Liver (tissue), 3 donors: ENCODE data around the gene GPR75.

Experiments
- EGR1 ChIP-seq, 2 donors: IDR thresholded peaks; 2 replicates each; pipeline ENCODE4 v1.6.1; 2016 to 2018; ENCODE audit warnings: antibody characterized with exemption in 2 of 2, low read depth in 2 of 2
- FOXA1 ChIP-seq: IDR thresholded peaks from 2 replicates; pipeline ENCODE4 v1.6.1; 2016; ENCODE audit warnings: antibody characterized with exemption
- GABPA ChIP-seq, 2 donors: IDR thresholded peaks in 1 of 2; conservative IDR thresholded peaks in 1 of 2; 2 replicates each; pipeline ENCODE4 v1.6.1; 2016; ENCODE audit warnings: antibody characterized with exemption in 2 of 2, mild to moderate bottlenecking in 1 of 2, moderate library complexity in 1 of 2
- JUND ChIP-seq, 2 donors: IDR thresholded peaks; 2 replicates each; pipeline ENCODE4 v1.6.1; 2016; ENCODE audit warnings: antibody characterized with exemption in 2 of 2
- RAD21 ChIP-seq, 2 donors: IDR thresholded peaks; 2 replicates each; pipeline ENCODE4 v1.6.1; 2016; ENCODE audit warnings: antibody characterized with exemption in 2 of 2, mild to moderate bottlenecking in 2 of 2
- RXRA ChIP-seq, 2 donors: IDR thresholded peaks; 2 replicates each; pipeline ENCODE4 v1.6.1; 2017 to 2018; ENCODE audit warnings: antibody characterized with exemption in 2 of 2, mild to moderate bottlenecking in 1 of 2
- TAF1 ChIP-seq: conservative IDR thresholded peaks from 2 replicates; pipeline ENCODE4 v1.6.1; 2016; ENCODE audit warnings: antibody characterized with exemption, mild to moderate bottlenecking
- YY1 ChIP-seq: IDR thresholded peaks from 2 replicates; pipeline ENCODE4 v1.6.1; 2016; ENCODE audit warnings: antibody characterized with exemption, mild to moderate bottlenecking
- TF ChIP-seq, protein P1 (sequence below): IDR thresholded peaks from 2 replicates; pipeline ENCODE4 v1.6.1; 2016; ENCODE audit warnings: antibody characterized with exemption, mild to moderate bottlenecking
- TF ChIP-seq, protein P2 (sequence below): fragments of 150-350 bp; IDR thresholded peaks from 2 replicates; pipeline ENCODE4 v1.5.1; 2017; ENCODE audit warnings: improper control_type of control experiment, low read depth, low read length; ENCODE audit not compliant: missing input control
- TF ChIP-seq, protein P3 (sequence below): IDR thresholded peaks from 2 replicates; pipeline ENCODE4 v1.6.1; 2016; ENCODE audit warnings: antibody characterized with exemption
- TF ChIP-seq, protein P4 (sequence below): IDR thresholded peaks from 2 replicates; pipeline ENCODE4 v1.6.1; 2016; ENCODE audit warnings: antibody characterized with exemption
- TF ChIP-seq, protein P5 (sequence below): IDR thresholded peaks from 2 replicates; pipeline ENCODE4 v1.6.1; 2016; ENCODE audit warnings: antibody characterized with exemption
- donor health status: healthy.
- donor health status: healthy.

DNA sequence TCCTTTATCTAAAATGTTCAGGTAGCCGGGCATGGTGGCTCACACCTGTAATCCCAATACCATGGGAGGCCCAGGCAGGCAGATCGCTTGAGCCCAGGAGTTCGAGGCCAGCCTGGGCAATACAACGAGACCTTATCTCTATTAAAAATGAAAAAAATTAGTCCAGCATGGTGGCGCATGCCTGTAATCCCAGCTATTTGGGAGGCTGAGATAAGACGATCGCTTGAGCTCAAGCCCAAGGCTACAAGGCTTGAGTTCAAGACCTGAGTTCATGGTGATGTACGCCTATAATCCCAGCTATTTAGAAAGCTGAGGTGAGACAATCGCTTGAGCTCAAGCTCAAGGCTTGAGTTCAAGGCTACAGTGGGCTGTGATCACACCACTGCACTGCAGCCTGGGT is 45.6 kb upstream of the GPR75 start:
- TF ChIP-seq, protein P1, sequence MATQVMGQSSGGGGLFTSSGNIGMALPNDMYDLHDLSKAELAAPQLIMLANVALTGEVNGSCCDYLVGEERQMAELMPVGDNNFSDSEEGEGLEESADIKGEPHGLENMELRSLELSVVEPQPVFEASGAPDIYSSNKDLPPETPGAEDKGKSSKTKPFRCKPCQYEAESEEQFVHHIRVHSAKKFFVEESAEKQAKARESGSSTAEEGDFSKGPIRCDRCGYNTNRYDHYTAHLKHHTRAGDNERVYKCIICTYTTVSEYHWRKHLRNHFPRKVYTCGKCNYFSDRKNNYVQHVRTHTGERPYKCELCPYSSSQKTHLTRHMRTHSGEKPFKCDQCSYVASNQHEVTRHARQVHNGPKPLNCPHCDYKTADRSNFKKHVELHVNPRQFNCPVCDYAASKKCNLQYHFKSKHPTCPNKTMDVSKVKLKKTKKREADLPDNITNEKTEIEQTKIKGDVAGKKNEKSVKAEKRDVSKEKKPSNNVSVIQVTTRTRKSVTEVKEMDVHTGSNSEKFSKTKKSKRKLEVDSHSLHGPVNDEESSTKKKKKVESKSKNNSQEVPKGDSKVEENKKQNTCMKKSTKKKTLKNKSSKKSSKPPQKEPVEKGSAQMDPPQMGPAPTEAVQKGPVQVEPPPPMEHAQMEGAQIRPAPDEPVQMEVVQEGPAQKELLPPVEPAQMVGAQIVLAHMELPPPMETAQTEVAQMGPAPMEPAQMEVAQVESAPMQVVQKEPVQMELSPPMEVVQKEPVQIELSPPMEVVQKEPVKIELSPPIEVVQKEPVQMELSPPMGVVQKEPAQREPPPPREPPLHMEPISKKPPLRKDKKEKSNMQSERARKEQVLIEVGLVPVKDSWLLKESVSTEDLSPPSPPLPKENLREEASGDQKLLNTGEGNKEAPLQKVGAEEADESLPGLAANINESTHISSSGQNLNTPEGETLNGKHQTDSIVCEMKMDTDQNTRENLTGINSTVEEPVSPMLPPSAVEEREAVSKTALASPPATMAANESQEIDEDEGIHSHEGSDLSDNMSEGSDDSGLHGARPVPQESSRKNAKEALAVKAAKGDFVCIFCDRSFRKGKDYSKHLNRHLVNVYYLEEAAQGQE = no peak
- TF ChIP-seq, protein P2, sequence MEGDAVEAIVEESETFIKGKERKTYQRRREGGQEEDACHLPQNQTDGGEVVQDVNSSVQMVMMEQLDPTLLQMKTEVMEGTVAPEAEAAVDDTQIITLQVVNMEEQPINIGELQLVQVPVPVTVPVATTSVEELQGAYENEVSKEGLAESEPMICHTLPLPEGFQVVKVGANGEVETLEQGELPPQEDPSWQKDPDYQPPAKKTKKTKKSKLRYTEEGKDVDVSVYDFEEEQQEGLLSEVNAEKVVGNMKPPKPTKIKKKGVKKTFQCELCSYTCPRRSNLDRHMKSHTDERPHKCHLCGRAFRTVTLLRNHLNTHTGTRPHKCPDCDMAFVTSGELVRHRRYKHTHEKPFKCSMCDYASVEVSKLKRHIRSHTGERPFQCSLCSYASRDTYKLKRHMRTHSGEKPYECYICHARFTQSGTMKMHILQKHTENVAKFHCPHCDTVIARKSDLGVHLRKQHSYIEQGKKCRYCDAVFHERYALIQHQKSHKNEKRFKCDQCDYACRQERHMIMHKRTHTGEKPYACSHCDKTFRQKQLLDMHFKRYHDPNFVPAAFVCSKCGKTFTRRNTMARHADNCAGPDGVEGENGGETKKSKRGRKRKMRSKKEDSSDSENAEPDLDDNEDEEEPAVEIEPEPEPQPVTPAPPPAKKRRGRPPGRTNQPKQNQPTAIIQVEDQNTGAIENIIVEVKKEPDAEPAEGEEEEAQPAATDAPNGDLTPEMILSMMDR = no peak
- TF ChIP-seq JUND (IDR thresholded peaks at IDR 0.05) (no peak), YY1 (no peak), RXRA (IDR thresholded peaks at IDR 0.05) (no peak), EGR1 (IDR thresholded peaks at IDR 0.05; ENCODE audit: low read depth in 2 of 2) (no peak), TAF1 (no peak), FOXA1 (no peak), RAD21 (IDR thresholded peaks at IDR 0.05) (no peak), GABPA (IDR thresholded peaks at IDR 0.05 in 1 of 2, conservative IDR thresholded peaks at IDR 0.05 in 1 of 2) (no peak)
- TF ChIP-seq, protein P3, sequence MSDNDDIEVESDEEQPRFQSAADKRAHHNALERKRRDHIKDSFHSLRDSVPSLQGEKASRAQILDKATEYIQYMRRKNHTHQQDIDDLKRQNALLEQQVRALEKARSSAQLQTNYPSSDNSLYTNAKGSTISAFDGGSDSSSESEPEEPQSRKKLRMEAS = no peak
- TF ChIP-seq, protein P4, sequence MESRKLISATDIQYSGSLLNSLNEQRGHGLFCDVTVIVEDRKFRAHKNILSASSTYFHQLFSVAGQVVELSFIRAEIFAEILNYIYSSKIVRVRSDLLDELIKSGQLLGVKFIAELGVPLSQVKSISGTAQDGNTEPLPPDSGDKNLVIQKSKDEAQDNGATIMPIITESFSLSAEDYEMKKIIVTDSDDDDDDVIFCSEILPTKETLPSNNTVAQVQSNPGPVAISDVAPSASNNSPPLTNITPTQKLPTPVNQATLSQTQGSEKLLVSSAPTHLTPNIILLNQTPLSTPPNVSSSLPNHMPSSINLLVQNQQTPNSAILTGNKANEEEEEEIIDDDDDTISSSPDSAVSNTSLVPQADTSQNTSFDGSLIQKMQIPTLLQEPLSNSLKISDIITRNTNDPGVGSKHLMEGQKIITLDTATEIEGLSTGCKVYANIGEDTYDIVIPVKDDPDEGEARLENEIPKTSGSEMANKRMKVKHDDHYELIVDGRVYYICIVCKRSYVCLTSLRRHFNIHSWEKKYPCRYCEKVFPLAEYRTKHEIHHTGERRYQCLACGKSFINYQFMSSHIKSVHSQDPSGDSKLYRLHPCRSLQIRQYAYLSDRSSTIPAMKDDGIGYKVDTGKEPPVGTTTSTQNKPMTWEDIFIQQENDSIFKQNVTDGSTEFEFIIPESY = no peak
- TF ChIP-seq, protein P5, sequence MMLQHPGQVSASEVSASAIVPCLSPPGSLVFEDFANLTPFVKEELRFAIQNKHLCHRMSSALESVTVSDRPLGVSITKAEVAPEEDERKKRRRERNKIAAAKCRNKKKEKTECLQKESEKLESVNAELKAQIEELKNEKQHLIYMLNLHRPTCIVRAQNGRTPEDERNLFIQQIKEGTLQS = no peak
